Measurements from ENCODE around the gene CLTCL1.

DNA sequence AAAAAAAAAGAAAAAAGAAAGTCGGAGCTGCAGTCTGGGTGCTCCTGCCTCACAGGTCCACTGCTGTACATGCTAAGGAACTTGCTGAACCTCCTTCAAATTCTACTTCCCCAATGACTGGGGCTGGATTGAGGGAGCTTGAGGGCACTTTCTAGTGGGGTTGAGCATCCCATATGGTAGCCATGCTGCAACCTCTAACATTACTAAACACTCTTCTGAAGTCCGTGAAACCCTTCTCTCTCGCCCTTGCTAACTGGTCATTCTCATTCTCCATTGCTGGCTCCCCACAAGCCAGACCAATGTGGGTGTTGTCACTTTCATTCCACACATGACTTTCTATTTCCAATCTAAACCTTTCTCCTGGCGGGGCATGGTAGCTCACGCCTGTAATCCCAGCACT lies 148.3 kb downstream of the CLTCL1 start:
- TF ChIP-seq EP300 (IDR thresholded peaks at IDR 0.05), result no peak
- TF ChIP-seq, protein P1, sequence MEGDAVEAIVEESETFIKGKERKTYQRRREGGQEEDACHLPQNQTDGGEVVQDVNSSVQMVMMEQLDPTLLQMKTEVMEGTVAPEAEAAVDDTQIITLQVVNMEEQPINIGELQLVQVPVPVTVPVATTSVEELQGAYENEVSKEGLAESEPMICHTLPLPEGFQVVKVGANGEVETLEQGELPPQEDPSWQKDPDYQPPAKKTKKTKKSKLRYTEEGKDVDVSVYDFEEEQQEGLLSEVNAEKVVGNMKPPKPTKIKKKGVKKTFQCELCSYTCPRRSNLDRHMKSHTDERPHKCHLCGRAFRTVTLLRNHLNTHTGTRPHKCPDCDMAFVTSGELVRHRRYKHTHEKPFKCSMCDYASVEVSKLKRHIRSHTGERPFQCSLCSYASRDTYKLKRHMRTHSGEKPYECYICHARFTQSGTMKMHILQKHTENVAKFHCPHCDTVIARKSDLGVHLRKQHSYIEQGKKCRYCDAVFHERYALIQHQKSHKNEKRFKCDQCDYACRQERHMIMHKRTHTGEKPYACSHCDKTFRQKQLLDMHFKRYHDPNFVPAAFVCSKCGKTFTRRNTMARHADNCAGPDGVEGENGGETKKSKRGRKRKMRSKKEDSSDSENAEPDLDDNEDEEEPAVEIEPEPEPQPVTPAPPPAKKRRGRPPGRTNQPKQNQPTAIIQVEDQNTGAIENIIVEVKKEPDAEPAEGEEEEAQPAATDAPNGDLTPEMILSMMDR (IDR thresholded peaks at IDR 0.05), result no peak

All from ovary (tissue), 3 donors.